Right ventricle myocardium superior (tissue), 1 donor: ENCODE data around the gene VIT. TPM values are rescaled to one million over a fixed set of nuclear protein-coding genes. Genes with fewer than 3 reads are reported as not detected.
A peak's percentile ranks its signal among the peaks of the same experiment; 100 is the strongest.

ENCODE experiments used
- ATAC-seq: fragments of 200-7000 bp; cut with Tn5 transposase; one replicate; pipeline ENCODE4 v1.9.1; 2020; ENCODE audit warnings: mild to moderate bottlenecking; ENCODE audit not compliant: poor library complexity
- DNase-seq: peaks from one replicate; pipeline ENCODE4 v3.0.0-alpha.2; 2020
- intact Hi-C: fragments of 100-400 bp; cut with DNase I; formaldehyde crosslinking; loops from one replicate; pipeline ENCODE4 v1.11.2; 2022
- long read RNA-seq: library from polyadenylated mRNA; unstranded; transcript quantifications from one replicate; pipeline ENCODE4 v2.0.0, GENCODE V29; 2021
- total RNA-seq: library from RNA; stranded (reverse); fragmentation: NEBNext Ultra II Directional; extraction: Animal tissue kit (Norgen Biotek cat#: 25700); gene quantifications from one replicate; pipeline ENCODE4 v1.2.1, GENCODE V29; 2021
- donor health status: DM: no; HTN: yes; CAD: no; lungs with severe emphysema.

The VIT gene
- 19.4 TPM for total RNA-seq
- long read RNA-seq, transcript VIT-202 (16 exons, 2,810 nt), result minor isoform, 11 of 61 reads
- long read RNA-seq, transcript VIT-203 (15 exons, 2,770 nt), result major isoform, 29 of 61 reads
- long read RNA-seq, partial matches to known transcripts, result 4 of 61 reads
- long read RNA-seq, other reads (novel, unspliced or antisense), result 13 of 61 reads

- DNase-seq (no peak), ATAC-seq (peak; percentile 73)
- intact Hi-C loops, result no loop called here
Measured at GRCh38 chr2:36696533-36696932, at the start of gene VIT. TSS of gene VIT (plus strand) at chr2:36696707. CDS start at chr2:36716371, 19,664 bp downstream.

- ATAC-seq (no peak), DNase-seq (no peak)
- intact Hi-C loops, result no loop called here
Measured at GRCh38 chr2:36650031-36650829, 46.3 kb upstream of the VIT start.

GRCh38 chr2:36653155-36653554, 43.4 kb upstream of the VIT start:
- intact Hi-C loops, result no loop called here

GRCh38 chr2:36653967-36654694, 42.4 kb upstream of the VIT start:
- intact Hi-C loops, result no loop called here
- ATAC-seq (no peak), DNase-seq (no peak)

More at GRCh38 chr2:36653155-36653554, 43.4 kb upstream of the VIT start:
- no peak for DNase-seq
- no peak for ATAC-seq

GRCh38 chr2:36655453-36655852, 41.1 kb upstream of the VIT start:
- ATAC-seq, result peak; percentile 45
- intact Hi-C loops, result no loop called here

GRCh38 chr2:36657703-36658102, 38.8 kb upstream of the VIT start:
- intact Hi-C loops, result no loop called here
- DNase-seq, result no peak

More at GRCh38 chr2:36655453-36655852, 41.1 kb upstream of the VIT start:
- no peak for DNase-seq

GRCh38 chr2:36658277-36658748, 38.2 kb upstream of the VIT start:
- intact Hi-C loops, result no loop called here
- DNase-seq (no peak), ATAC-seq (no peak)

More at GRCh38 chr2:36657703-36658102, 38.8 kb upstream of the VIT start:
- ATAC-seq, result no peak

- intact Hi-C loops, result no loop called here
- ATAC-seq (no peak), DNase-seq (no peak)
Measured at GRCh38 chr2:36659218-36659617, 37.3 kb upstream of the VIT start.

GRCh38 chr2:36659872-36660312, 36.6 kb upstream of the VIT start:
- ATAC-seq (no peak), DNase-seq (no peak)
- intact Hi-C loops, result loop anchor here (5.0 kb wide), 1 partner anchor 308 kb away; no protein-coding TSS in a partner anchor

GRCh38 chr2:36662638-36663037, 33.9 kb upstream of the VIT start:
- DNase-seq, result no peak
- no peak for ATAC-seq
- intact Hi-C loops, result loop anchor here (5.0 kb wide), 1 partner anchor 310 kb away; no protein-coding TSS in a partner anchor

- ATAC-seq (no peak), DNase-seq (no peak)
- intact Hi-C loops, result loop anchor here (5.0 kb wide), 1 partner anchor 311 kb away; no protein-coding TSS in a partner anchor
Measured at GRCh38 chr2:36663295-36663694, 33.2 kb upstream of the VIT start.

- intact Hi-C loops, result loop anchor here (5.0 kb wide), 1 partner anchor 312 kb away; no protein-coding TSS in a partner anchor
- DNase-seq (no peak), ATAC-seq (peak; percentile 90)
Measured at GRCh38 chr2:36663851-36664695, 32.4 kb upstream of the VIT start.

GRCh38 chr2:36664696-36665076, 31.8 kb upstream of the VIT start:
- no peak for DNase-seq
- ATAC-seq, result no peak
- intact Hi-C loops, result loop anchor here (5.0 kb wide), 1 partner anchor 312 kb away; no protein-coding TSS in a partner anchor

- intact Hi-C loops, result no loop called here
- ATAC-seq, result no peak
Measured at GRCh38 chr2:36667931-36668330, 28.6 kb upstream of the VIT start.

GRCh38 chr2:36670881-36671595, 25.5 kb upstream of the VIT start:
- no peak for DNase-seq
- intact Hi-C loops, result no loop called here
- ATAC-seq, result no peak

More at GRCh38 chr2:36667931-36668330, 28.6 kb upstream of the VIT start:
- no peak for DNase-seq

- DNase-seq (no peak), ATAC-seq (no peak)
- intact Hi-C loops, result no loop called here
Measured at GRCh38 chr2:36671731-36672130, 24.8 kb upstream of the VIT start.

GRCh38 chr2:36672199-36672598, 24.3 kb upstream of the VIT start:
- ATAC-seq (no peak), DNase-seq (no peak)
- intact Hi-C loops, result no loop called here
